MCF 10A (cell line): ENCODE results near the gene MFSD2B. TPM values are rescaled to one million over a fixed set of nuclear protein-coding genes. Genes with fewer than 3 reads are reported as not detected.
A peak's percentile ranks its signal among the peaks of the same experiment; 100 is the strongest.

ENCODE experiments used
- BruUV-seq: library from RNA; stranded (reverse); fragments of 400-500 nt; replicated peaks from 2 replicates; lab custom pipeline; 2021; lab: Mats Ljungman, UMichigan
- CTCF ChIA-PET: fragments of 300-600 bp; sonication (Branson Sonifier 250); formaldehyde crosslinking; extraction: SDS; loops from one replicate; lab custom pipeline; 2021; ENCODE audit warnings: antibody characterized with exemption, inconsistent platforms; lab: Yijun Ruan, JAX
- POLR2A ChIA-PET: fragments of 300-600, 350-650 bp; sonication (Branson Sonifier 250); formaldehyde crosslinking; extraction: SDS; loops from one replicate; lab custom pipeline; 2020; ENCODE audit warnings: antibody characterized with exemption, inconsistent platforms; lab: Yijun Ruan, JAX
- DNase-seq: peaks from one replicate; pipeline ENCODE4 v3.0.0-alpha.2; 2018; ENCODE audit not compliant: unreplicated experiment
- H3K27ac Mint-ChIP-seq: one replicate; pipeline ENCODE4 v1.8.0; 2022; ENCODE audit warnings: mild to moderate bottlenecking, low read depth, mixed read lengths; ENCODE audit not compliant: unreplicated experiment
- H3K27me3 Mint-ChIP-seq: one replicate; pipeline ENCODE4 v1.8.0; 2022; ENCODE audit warnings: mixed read lengths; ENCODE audit not compliant: insufficient read depth, unreplicated experiment
- H3K36me3 Mint-ChIP-seq: one replicate; pipeline ENCODE4 v1.8.0; 2022; ENCODE audit warnings: mild to moderate bottlenecking, moderate library complexity, mixed read lengths; ENCODE audit not compliant: insufficient read depth, unreplicated experiment
- H3K4me1 Mint-ChIP-seq: one replicate; pipeline ENCODE4 v1.8.0; 2022; ENCODE audit warnings: mixed read lengths; ENCODE audit not compliant: insufficient read depth, unreplicated experiment
- H3K4me3 Mint-ChIP-seq: one replicate; pipeline ENCODE4 v1.8.0; 2022; ENCODE audit warnings: mild to moderate bottlenecking, moderate library complexity, mixed read lengths; ENCODE audit not compliant: unreplicated experiment
- H3K9me3 Mint-ChIP-seq: one replicate; pipeline ENCODE4 v1.8.0; 2022; ENCODE audit warnings: mixed read lengths; ENCODE audit not compliant: unreplicated experiment
- CTCF ChIP-seq: fragments of 200-600 bp; IDR thresholded peaks from one replicate; pipeline ENCODE4 v1.8.0; 2022; ENCODE audit warnings: antibody characterized with exemption, mild to moderate bottlenecking; ENCODE audit not compliant: unreplicated experiment
- intact Hi-C: fragments of 100-400 bp; cut with micrococcal nuclease; formaldehyde crosslinking; loops from 2 replicates; pipeline ENCODE4 v1.14.1; 2022
- total RNA-seq: library from RNA; stranded (reverse); gene quantifications from 2 replicates; pipeline ENCODE4 v1.2.3, GENCODE V29; 2022

MFSD2B gene
- total RNA-seq, 1 experiment from 2014 or later = 0.26 TPM

DNA sequence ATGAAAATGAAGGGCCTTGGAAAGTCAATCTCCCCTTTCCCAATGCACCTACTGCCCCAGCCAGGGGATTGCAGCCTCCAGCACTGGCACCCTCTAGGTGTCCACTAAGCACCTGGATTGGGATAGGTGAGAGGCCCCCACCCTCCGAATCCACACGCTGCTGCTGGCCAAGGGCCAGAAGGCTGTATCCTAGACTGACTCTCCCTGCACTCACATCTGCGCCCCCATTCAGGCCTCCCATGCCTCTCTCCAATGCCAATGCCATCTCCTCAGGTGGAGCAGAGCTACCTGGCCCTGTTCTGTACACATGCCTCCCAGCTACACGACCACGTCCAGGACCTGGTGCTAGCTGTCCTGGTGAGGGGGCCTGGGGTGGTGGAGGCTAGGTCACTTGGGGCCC is 9.8 kb downstream of the MFSD2B start:
- no peak for TF ChIP-seq CTCF
- no peak for DNase-seq
- Mint-ChIP-seq H3K4me1 (peaks cover 21% of the 10 kb centered on the region), H3K27ac (no peak overlapping the region), H3K9me3 (no peaks in the 10 kb centered on the region), H3K4me3 (no peak overlapping the region), H3K27me3 (no peaks in the 10 kb centered on the region), H3K36me3 (no peaks in the 10 kb centered on the region)
- BruUV-seq = no TSS peak
- ChIA-PET POLR2A (no interaction called here), CTCF (no interaction called here)
- intact Hi-C loops = no loop called here

DNA sequence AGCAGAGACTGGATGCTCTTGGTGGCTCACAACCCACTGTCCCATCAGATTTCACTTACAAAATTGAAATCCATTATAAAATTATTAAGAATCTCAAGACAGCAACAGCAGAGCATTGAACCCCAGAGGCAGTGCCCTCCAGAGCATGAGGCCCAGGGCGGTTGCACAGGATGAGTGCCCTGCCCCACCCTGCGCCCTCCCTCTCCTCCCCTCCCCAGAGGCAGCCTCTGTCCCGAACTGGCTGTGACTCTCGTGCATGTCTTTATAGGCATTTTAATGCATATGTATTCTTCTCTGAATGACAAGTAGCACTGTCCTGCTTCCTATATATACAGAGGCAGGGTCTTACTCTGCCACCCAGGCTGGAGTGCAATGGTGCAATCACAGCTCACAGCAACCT is 10.4 kb downstream of the MFSD2B start:
- H3K27me3 Mint-ChIP-seq = no peaks in the 10 kb centered on the region
- H3K36me3 Mint-ChIP-seq = no peaks in the 10 kb centered on the region
- no peak overlapping the region for H3K4me3 Mint-ChIP-seq
- no peak for TF ChIP-seq CTCF
- no peak for DNase-seq
- POLR2A ChIA-PET = interaction anchor here (2.2 kb wide), 1 partner anchor 64 kb away, joined by 6 read pairs; the partner anchor contains the start of gene TP53I3
- CTCF ChIA-PET = no interaction called here
- no TSS peak for BruUV-seq
- intact Hi-C loops = no loop called here
- H3K9me3 Mint-ChIP-seq = no peaks in the 10 kb centered on the region
- H3K27ac Mint-ChIP-seq = peak overlapping the region; percentile 38
- peaks cover 21% of the 10 kb centered on the region for H3K4me1 Mint-ChIP-seq

DNA sequence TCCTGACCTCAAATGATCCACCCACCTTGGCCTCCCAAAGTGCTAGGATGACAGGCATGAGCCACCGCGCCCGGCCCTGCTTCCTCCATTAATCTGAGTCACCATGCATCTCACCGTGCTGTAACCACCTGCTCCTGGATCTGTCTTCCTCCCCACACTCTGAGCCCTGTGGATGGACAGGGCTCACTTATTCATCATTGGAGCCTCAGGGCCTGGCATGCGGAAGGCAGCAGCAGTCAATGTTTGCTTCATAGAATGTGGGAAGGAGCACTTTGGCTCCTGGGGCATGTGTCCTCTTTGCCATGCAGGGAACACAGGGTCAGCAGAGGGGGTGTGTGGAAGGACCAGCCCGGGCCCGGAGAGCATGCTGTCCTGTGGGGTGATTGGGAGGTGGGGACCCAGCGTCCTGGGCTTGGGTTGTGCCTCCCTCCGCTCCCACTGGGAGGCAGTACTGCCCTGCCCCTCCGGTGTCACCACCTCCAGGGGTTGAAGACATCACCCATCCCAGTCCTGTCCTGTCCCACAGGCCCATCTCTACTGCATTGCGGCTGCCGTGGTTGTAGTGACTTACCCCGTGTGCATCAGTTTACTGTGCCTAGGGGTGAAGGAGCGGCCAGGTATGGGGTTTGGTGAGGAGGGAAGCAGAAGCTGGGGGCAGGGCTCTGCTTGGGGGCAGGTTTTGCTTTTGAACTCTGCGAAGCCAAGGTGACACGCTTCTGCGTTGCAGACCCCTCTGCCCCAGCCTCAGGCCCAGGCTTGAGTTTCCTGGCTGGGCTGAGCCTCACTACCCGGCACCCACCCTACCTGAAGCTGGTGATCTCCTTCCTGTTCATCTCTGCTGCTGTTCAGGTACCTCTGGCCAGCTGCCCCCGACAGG is 11.5 kb downstream of the MFSD2B start:
- BruUV-seq = no TSS peak
- TF ChIP-seq CTCF = peak; percentile 51
- Mint-ChIP-seq H3K27ac (peak overlapping the region; percentile 38), H3K27me3 (no peaks in the 10 kb centered on the region), H3K4me1 (peaks cover 14% of the 10 kb centered on the region), H3K36me3 (no peaks in the 10 kb centered on the region), H3K9me3 (no peaks in the 10 kb centered on the region), H3K4me3 (no peak overlapping the region)
- ChIA-PET POLR2A (interaction anchor here (0.7 to 2.2 kb wide), 2 partner anchors 62 to 121 kb away, joined by 3 to 6 read pairs; partner anchors contain the start of gene TP53I3), CTCF (no interaction called here)
- DNase-seq = peak; percentile 79
- intact Hi-C loops = loop anchor here (1.0 kb wide), 3 partner anchors 40 to 361 kb away; partner anchors contain the start of gene TP53I3

DNA sequence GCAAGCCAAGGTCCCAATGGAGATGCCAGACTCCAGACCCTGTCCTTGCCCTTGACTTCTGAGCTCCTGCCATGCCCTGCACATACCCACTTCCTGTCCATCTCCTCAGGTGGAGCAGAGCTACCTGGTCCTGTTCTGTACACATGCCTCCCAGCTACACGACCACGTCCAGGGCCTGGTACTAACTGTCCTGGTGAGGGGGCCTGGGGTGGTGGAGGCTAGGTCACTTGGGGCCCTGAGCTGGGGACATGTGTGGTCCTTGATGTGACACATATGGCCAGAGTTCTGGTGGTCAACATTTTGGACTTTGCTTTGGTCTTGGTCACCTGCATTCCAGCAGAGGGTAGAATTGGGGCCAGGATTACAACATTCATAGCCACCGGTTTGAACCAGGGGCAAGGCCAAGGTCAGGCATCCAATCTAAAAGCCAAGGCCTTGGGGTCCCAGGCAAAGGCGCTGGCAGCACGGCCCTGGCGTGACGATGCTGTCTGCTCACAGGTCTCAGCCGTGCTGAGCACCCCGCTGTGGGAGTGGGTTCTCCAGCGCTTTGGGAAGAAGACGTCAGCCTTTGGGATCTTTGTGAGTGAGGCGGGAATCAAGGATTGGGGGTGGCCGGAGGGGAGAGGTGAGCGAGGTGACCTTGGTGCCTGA is 12.6 kb downstream of the MFSD2B start:
- H3K27ac Mint-ChIP-seq = no peak overlapping the region
- no peaks in the 10 kb centered on the region for H3K9me3 Mint-ChIP-seq
- intact Hi-C loops = no loop called here
- no peaks in the 10 kb centered on the region for H3K36me3 Mint-ChIP-seq
- peaks cover 12% of the 10 kb centered on the region for H3K4me1 Mint-ChIP-seq
- ChIA-PET CTCF (no interaction called here), POLR2A (interaction anchor here (0.7 to 2.2 kb wide), 2 partner anchors 61 to 122 kb away, joined by 3 to 6 read pairs; partner anchors contain the start of gene TP53I3)
- no peaks in the 10 kb centered on the region for H3K27me3 Mint-ChIP-seq
- no peak overlapping the region for H3K4me3 Mint-ChIP-seq
- BruUV-seq = no TSS peak
- no peak for TF ChIP-seq CTCF
- DNase-seq = no peak
